Measurements from ENCODE around the gene FAR1.

FAR1 gene

GRCh38 chr11:13691286-13691899 lies 22.9 kb downstream of the FAR1 start:
- no peak overlapping the region for H3K4me3 ChIP-seq (replicated peaks; ENCODE audit: low read depth, low read length)
- DNase-seq (ENCODE audit: extremely low read depth, low read depth) = no peak
- no peak for TF ChIP-seq CTCF (IDR thresholded peaks at IDR 0.05; ENCODE audit: low read depth, low read length, missing control alignments)

GRCh38 chr11:13692172-13692571 lies 23.7 kb downstream of the FAR1 start:
- no peak for DNase-seq (ENCODE audit: extremely low read depth, low read depth)
- no peak for TF ChIP-seq CTCF (IDR thresholded peaks at IDR 0.05; ENCODE audit: low read depth, low read length, missing control alignments)
- H3K4me3 ChIP-seq (replicated peaks; ENCODE audit: low read depth, low read length) = no peak overlapping the region

- no peak for DNase-seq (ENCODE audit: extremely low read depth, low read depth)
- no peak for TF ChIP-seq CTCF (IDR thresholded peaks at IDR 0.05; ENCODE audit: low read depth, low read length, missing control alignments)
- no peak overlapping the region for H3K4me3 ChIP-seq (replicated peaks; ENCODE audit: low read depth, low read length)
These were observed 25.6 kb downstream of the FAR1 start for GRCh38 chr11:13694115-13694514.

- no peak for DNase-seq (ENCODE audit: extremely low read depth, low read depth)
- no peak for TF ChIP-seq CTCF (IDR thresholded peaks at IDR 0.05; ENCODE audit: low read depth, low read length, missing control alignments)
- no peak overlapping the region for H3K4me3 ChIP-seq (replicated peaks; ENCODE audit: low read depth, low read length)
These were observed 27.4 kb downstream of the FAR1 start for GRCh38 chr11:13695886-13696285.

GRCh38 chr11:13697710-13698109 lies 29.2 kb downstream of the FAR1 start:
- TF ChIP-seq CTCF (IDR thresholded peaks at IDR 0.05; ENCODE audit: low read depth, low read length, missing control alignments) = no peak
- H3K4me3 ChIP-seq (replicated peaks; ENCODE audit: low read depth, low read length) = no peak overlapping the region
- DNase-seq (ENCODE audit: extremely low read depth, low read depth) = no peak

- no peak for DNase-seq (ENCODE audit: extremely low read depth, low read depth)
- H3K4me3 ChIP-seq (replicated peaks; ENCODE audit: low read depth, low read length) = no peak overlapping the region
- no peak for TF ChIP-seq CTCF (IDR thresholded peaks at IDR 0.05; ENCODE audit: low read depth, low read length, missing control alignments)
These were observed 29.7 kb downstream of the FAR1 start for GRCh38 chr11:13698132-13698531.

GRCh38 chr11:13699041-13699440 lies 30.6 kb downstream of the FAR1 start:
- DNase-seq (ENCODE audit: extremely low read depth, low read depth) = no peak
- H3K4me3 ChIP-seq (replicated peaks; ENCODE audit: low read depth, low read length) = no peak overlapping the region
- TF ChIP-seq CTCF (IDR thresholded peaks at IDR 0.05; ENCODE audit: low read depth, low read length, missing control alignments) = no peak
